Right lobe of liver (tissue), 6 donors: ENCODE results near the gene KIZ. TPM values are rescaled to one million over a fixed set of nuclear protein-coding genes. Genes with fewer than 3 reads are reported as not detected.

ENCODE experiments used
- ATAC-seq, 4 donors: fragments of 200-7000 bp; cut with Tn5 transposase; one replicate each; pipeline ENCODE4 v1.9.1; 2020; ENCODE audit warnings: mild to moderate bottlenecking in 4 of 4, moderate library complexity in 4 of 4
- DNase-seq, 3 donors: peaks; one replicate each; pipeline ENCODE4 v3.0.0-alpha.2; 2020
- H3K27ac ChIP-seq, 3 donors: fragments of 200-600 bp; one replicate each; pipeline ENCODE4 v1.8.0; 2022
- H3K27me3 ChIP-seq, 2 donors: fragments of 200-600 bp; one replicate each; pipeline ENCODE4 v1.8.0; 2022
- H3K36me3 ChIP-seq, 4 donors: fragments of 200-600 bp; sonication (generic) in 1 of 4; one replicate each; pipeline versions ENCODE4 v1.5.1 to v1.8.0; 2017 to 2022; ENCODE audit warnings: control low read depth in 1 of 4
- H3K4me1 ChIP-seq, 4 donors: fragments of 200-600 bp; sonication (generic) in 1 of 4; one replicate each; pipeline versions ENCODE4 v1.5.1 to v1.8.0; 2017 to 2022; ENCODE audit warnings: control low read depth in 1 of 4
- H3K4me3 ChIP-seq, 3 donors: fragments of 200-600 bp; one replicate each; pipeline ENCODE4 v1.8.0; 2022
- H3K9me3 ChIP-seq, 4 donors: fragments of 200-600 bp; sonication (generic) in 1 of 4; one replicate each; pipeline versions ENCODE4 v1.5.1 to v1.8.0; 2017 to 2022; ENCODE audit warnings: control low read depth in 1 of 4
- CTCF ChIP-seq, 4 donors: fragments of 200-600 bp in 3 of 4; fragments of 450-650 bp in 1 of 4; IDR thresholded peaks; one replicate each; pipeline versions ENCODE4 v1.5.1 to v1.8.0; 2016 to 2022; ENCODE audit warnings: antibody characterized with exemption in 4 of 4, mild to moderate bottlenecking in 2 of 4
- POLR2A ChIP-seq: fragments of 450-650 bp; IDR thresholded peaks from one replicate; pipeline ENCODE4 v1.6.1; 2017; ENCODE audit warnings: antibody characterized with exemption, mild to moderate bottlenecking
- WGBS: methylation state at CpG from one replicate; pipeline ENCODE4 v1.1.6; 2018; ENCODE audit warnings: low coverage, low lambda C conversion rate; ENCODE audit not compliant: insufficient coverage; ENCODE audit errors: missing lambda C conversion rate; 5-methylcytosine and 5-hydroxymethylcytosine counted together
- intact Hi-C, 2 donors: fragments of 100-400 bp; cut with DNase I; formaldehyde crosslinking; loops; one replicate each; pipeline versions ENCODE4 v1.11.2 to v1.14.1; 2022
- total RNA-seq, 6 experiments: library from RNA; depleted of rRNA in 2 of 6; stranded (reverse); fragments of >200 nt in 2 of 6; fragmentation: NEBNext Ultra II Directional in 3 of 6; extraction: Animal tissue kit (Norgen Biotek cat#: 25700) in 3 of 6; gene quantifications; one replicate each; pipeline versions ENCODE4 v1.1.0 to v1.2.4, GENCODE V29; 2016 to 2023
- donor health status: DM: no; HTN: yes; CAD: no.
- donor health status: DM: no; HTN: no; CAD: no.
- donor health status: DM: no; HTN: no; CAD: no.
- donor health status: DM: no; HTN: yes; CAD: no.
- donor health status: DM: no; HTN: yes; CAD: no.

KIZ gene
- total RNA-seq, 6 experiments from 2014 or later: 5.1 to 11.5 (median 7.4) TPM

- no peak for TF ChIP-seq POLR2A
- no peak for TF ChIP-seq CTCF (IDR thresholded peaks at IDR 0.05)
Observed at GRCh38 chr20:21118138-21118537, 7.7 kb upstream of the KIZ start.

GRCh38 chr20:21118782-21119181, 7.1 kb upstream of the KIZ start:
- no peak for ATAC-seq
- Histone ChIP-seq H3K9me3 (no peaks in the 10 kb centered on the region), H3K27ac (no peak overlapping the region), H3K36me3 (no peaks in the 10 kb centered on the region), H3K4me1 (no peaks in the 10 kb centered on the region), H3K4me3 (no peak overlapping the region), H3K27me3 (no peaks in the 10 kb centered on the region)
- TF ChIP-seq POLR2A (no peak), CTCF (IDR thresholded peaks at IDR 0.05) (no peak)
- WGBS: 73% methylated on average over 2 of the region's 2 CpGs
- intact Hi-C loops: no loop called here
- DNase-seq: no peak

More at GRCh38 chr20:21118138-21118537, 7.7 kb upstream of the KIZ start:
- 61% methylated on average over 3 of the region's 4 CpGs for WGBS
- Histone ChIP-seq H3K4me1 (no peaks in the 10 kb centered on the region), H3K27me3 (no peaks in the 10 kb centered on the region), H3K9me3 (no peaks in the 10 kb centered on the region), H3K36me3 (no peaks in the 10 kb centered on the region), H3K4me3 (no peak overlapping the region), H3K27ac (no peak overlapping the region)
- intact Hi-C loops: no loop called here
- ATAC-seq (no peak), DNase-seq (no peak)

GRCh38 chr20:21124190-21124589, 1.7 kb upstream of the KIZ start:
- DNase-seq (no peak), ATAC-seq (no peak)
- no peak overlapping the region for H3K4me3 ChIP-seq
- 89% methylated on average over 3 of the region's 3 CpGs for WGBS
- no peak overlapping the region for H3K27ac ChIP-seq
- TF ChIP-seq CTCF (IDR thresholded peaks at IDR 0.05): no peak
- TF ChIP-seq POLR2A: no peak
- peaks cover 0 to 5% (median 0%) of the 10 kb centered on the region in 4 donors for H3K4me1 ChIP-seq
- no peaks in the 10 kb centered on the region for H3K27me3 ChIP-seq
- intact Hi-C loops: no loop called here
- H3K36me3 ChIP-seq: no peaks in the 10 kb centered on the region
- no peaks in the 10 kb centered on the region for H3K9me3 ChIP-seq

GRCh38 chr20:21125072-21125848, 622 bp upstream of the KIZ start:
- Histone ChIP-seq H3K27ac (peak overlapping the region in 2 of 3 donors; percentile 12 to 59), H3K9me3 (no peaks in the 10 kb centered on the region), H3K27me3 (no peaks in the 10 kb centered on the region), H3K4me1 (peaks cover 0 to 5% (median 0%) of the 10 kb centered on the region in 4 donors), H3K36me3 (no peaks in the 10 kb centered on the region), H3K4me3 (peak overlapping the region; percentile 90 to 95 (median 92))
- peak in 2 of 3 donors; percentile 53 to 63 for DNase-seq
- WGBS: 1% methylated on average over 19 of the region's 25 CpGs
- ATAC-seq: peak; percentile 60 to 68 (median 64)
- TF ChIP-seq CTCF (IDR thresholded peaks at IDR 0.05) (peak; percentile 12 to 27 (median 18)), POLR2A (no peak)
- intact Hi-C loops: no loop called here
